ENCODE data around the gene PRDX4. TPM values are rescaled to one million over a fixed set of nuclear protein-coding genes. Genes with fewer than 3 reads are reported as not detected.
A peak's percentile ranks its signal among the peaks of the same experiment; 100 is the strongest.

PRDX4 gene
- total and polyA plus RNA-seq, 10 of the 15 experiments (the other 5 are each of a cell fraction or from before 2014, with no cell fraction given), result 11.1 to 121 (median 59.1) TPM

DNA sequence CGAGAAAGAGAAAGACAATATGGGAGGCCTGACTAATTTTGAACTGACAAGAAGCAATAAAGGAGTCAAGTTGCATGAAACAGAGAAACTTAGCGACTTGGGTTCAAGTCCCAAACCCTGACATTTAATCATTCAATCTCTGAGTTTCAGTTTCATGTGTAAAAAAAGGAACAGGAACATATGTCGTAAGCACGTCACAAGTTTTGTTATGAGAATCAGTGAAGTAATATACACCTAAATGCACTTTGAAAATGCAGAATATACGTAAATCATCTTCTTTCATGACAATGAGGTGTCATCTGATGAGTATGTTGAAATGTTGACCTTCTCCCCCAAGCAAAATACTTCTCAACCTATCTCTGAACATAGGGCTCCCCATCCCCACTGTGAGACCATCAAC is 65.4 kb downstream of the PRDX4 start (continued):
- TF ChIP-seq, protein P1, sequence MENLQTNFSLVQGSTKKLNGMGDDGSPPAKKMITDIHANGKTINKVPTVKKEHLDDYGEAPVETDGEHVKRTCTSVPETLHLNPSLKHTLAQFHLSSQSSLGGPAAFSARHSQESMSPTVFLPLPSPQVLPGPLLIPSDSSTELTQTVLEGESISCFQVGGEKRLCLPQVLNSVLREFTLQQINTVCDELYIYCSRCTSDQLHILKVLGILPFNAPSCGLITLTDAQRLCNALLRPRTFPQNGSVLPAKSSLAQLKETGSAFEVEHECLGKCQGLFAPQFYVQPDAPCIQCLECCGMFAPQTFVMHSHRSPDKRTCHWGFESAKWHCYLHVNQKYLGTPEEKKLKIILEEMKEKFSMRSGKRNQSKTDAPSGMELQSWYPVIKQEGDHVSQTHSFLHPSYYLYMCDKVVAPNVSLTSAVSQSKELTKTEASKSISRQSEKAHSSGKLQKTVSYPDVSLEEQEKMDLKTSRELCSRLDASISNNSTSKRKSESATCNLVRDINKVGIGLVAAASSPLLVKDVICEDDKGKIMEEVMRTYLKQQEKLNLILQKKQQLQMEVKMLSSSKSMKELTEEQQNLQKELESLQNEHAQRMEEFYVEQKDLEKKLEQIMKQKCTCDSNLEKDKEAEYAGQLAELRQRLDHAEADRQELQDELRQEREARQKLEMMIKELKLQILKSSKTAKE (IDR thresholded peaks at IDR 0.05; ENCODE audit: low read depth, poor library complexity, severe bottlenecking), result peak; percentile 61
- TF ChIP-seq PAX8 (IDR thresholded peaks at IDR 0.05) (no peak), KAT2A (conservative IDR thresholded peaks at IDR 0.05; ENCODE audit: control insufficient read depth, low read depth, low read length) (no peak), BMI1 (IDR thresholded peaks at IDR 0.05; ENCODE audit: borderline replicate concordance) (0 out of 2 replicates have a peak, but pooled peaks have one; percentile 53), BHLHE40 (IDR thresholded peaks at IDR 0.05; ENCODE audit: borderline replicate concordance in 1 of 2, low read depth in 2 of 2, low read length in 1 of 2) (peak in 1 of 2 experiments; percentile 27; a peak in 1 of 4 replicates), ESRRA (IDR thresholded peaks at IDR 0.05; ENCODE audit: low read length) (no peak), MEF2A (IDR thresholded peaks at IDR 0.05; ENCODE audit: insufficient read depth, low read depth, low read length) (peak; percentile 79), EED (IDR thresholded peaks at IDR 0.05; ENCODE audit: low read depth) (0 out of 2 replicates have a peak, but pooled peaks have one; percentile 23), ZBED1 (IDR thresholded peaks at IDR 0.05; ENCODE audit: borderline replicate concordance) (peak; percentile 87), MYB (IDR thresholded peaks at IDR 0.05; ENCODE audit: borderline replicate concordance, low read depth, low read length) (no peak), NR2C2 (IDR thresholded peaks at IDR 0.05; ENCODE audit: borderline replicate concordance, control insufficient read depth, insufficient read length, low read depth) (no peak), TCF7 (IDR thresholded peaks at IDR 0.05; ENCODE audit: borderline replicate concordance) (no peak), LARP7 (IDR thresholded peaks at IDR 0.05) (no peak), ZNF207 (IDR thresholded peaks at IDR 0.05; ENCODE audit: borderline replicate concordance) (no peak), ATF7 (IDR thresholded peaks at IDR 0.05; ENCODE audit: low read depth) (peak; percentile 94), ZNF24 (IDR thresholded peaks at IDR 0.05) (peak; percentile 57)
- TF ChIP-seq, protein P2, sequence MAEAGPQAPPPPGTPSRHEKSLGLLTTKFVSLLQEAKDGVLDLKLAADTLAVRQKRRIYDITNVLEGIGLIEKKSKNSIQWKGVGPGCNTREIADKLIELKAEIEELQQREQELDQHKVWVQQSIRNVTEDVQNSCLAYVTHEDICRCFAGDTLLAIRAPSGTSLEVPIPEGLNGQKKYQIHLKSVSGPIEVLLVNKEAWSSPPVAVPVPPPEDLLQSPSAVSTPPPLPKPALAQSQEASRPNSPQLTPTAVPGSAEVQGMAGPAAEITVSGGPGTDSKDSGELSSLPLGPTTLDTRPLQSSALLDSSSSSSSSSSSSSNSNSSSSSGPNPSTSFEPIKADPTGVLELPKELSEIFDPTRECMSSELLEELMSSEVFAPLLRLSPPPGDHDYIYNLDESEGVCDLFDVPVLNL (IDR thresholded peaks at IDR 0.05; ENCODE audit: low read depth, low read length), result no peak
- TF ChIP-seq, protein P3, sequence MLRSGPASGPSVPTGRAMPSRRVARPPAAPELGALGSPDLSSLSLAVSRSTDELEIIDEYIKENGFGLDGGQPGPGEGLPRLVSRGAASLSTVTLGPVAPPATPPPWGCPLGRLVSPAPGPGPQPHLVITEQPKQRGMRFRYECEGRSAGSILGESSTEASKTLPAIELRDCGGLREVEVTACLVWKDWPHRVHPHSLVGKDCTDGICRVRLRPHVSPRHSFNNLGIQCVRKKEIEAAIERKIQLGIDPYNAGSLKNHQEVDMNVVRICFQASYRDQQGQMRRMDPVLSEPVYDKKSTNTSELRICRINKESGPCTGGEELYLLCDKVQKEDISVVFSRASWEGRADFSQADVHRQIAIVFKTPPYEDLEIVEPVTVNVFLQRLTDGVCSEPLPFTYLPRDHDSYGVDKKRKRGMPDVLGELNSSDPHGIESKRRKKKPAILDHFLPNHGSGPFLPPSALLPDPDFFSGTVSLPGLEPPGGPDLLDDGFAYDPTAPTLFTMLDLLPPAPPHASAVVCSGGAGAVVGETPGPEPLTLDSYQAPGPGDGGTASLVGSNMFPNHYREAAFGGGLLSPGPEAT (IDR thresholded peaks at IDR 0.05; ENCODE audit: low read depth), result peak; percentile 50; the same call in 1 of the 2 replicates
- TF ChIP-seq, protein P4, sequence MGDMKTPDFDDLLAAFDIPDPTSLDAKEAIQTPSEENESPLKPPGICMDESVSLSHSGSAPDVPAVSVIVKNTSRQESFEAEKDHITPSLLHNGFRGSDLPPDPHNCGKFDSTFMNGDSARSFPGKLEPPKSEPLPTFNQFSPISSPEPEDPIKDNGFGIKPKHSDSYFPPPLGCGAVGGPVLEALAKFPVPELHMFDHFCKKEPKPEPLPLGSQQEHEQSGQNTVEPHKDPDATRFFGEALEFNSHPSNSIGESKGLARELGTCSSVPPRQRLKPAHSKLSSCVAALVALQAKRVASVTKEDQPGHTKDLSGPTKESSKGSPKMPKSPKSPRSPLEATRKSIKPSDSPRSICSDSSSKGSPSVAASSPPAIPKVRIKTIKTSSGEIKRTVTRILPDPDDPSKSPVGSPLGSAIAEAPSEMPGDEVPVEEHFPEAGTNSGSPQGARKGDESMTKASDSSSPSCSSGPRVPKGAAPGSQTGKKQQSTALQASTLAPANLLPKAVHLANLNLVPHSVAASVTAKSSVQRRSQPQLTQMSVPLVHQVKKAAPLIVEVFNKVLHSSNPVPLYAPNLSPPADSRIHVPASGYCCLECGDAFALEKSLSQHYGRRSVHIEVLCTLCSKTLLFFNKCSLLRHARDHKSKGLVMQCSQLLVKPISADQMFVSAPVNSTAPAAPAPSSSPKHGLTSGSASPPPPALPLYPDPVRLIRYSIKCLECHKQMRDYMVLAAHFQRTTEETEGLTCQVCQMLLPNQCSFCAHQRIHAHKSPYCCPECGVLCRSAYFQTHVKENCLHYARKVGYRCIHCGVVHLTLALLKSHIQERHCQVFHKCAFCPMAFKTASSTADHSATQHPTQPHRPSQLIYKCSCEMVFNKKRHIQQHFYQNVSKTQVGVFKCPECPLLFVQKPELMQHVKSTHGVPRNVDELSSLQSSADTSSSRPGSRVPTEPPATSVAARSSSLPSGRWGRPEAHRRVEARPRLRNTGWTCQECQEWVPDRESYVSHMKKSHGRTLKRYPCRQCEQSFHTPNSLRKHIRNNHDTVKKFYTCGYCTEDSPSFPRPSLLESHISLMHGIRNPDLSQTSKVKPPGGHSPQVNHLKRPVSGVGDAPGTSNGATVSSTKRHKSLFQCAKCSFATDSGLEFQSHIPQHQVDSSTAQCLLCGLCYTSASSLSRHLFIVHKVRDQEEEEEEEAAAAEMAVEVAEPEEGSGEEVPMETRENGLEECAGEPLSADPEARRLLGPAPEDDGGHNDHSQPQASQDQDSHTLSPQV (IDR thresholded peaks at IDR 0.05), result peak; percentile 94; the same call in 1 of the 2 replicates

Measured in GM12878 (cell line).